H9 (cell line): ENCODE measurements around the gene CISD2. TPM values are rescaled to one million over a fixed set of nuclear protein-coding genes. Genes with fewer than 3 reads are reported as not detected.

Experiments used
- DNase-seq: peaks from one replicate; pipeline ENCODE4 v3.0.0-alpha.2; 2017
- H2AFZ ChIP-seq: one replicate; pipeline ENCODE4 v1.6.1; 2013; ENCODE audit warnings: mild to moderate bottlenecking, low read length, control low read depth, moderate library complexity
- H2AK5ac ChIP-seq: 2 replicates; pipeline ENCODE4 v1.6.1; 2013; ENCODE audit warnings: low read length, control low read depth, mixed read lengths; ENCODE audit not compliant: insufficient read length
- H2BK120ac ChIP-seq: one replicate; pipeline ENCODE4 v1.6.1; 2013; ENCODE audit warnings: low read depth, mild to moderate bottlenecking, low read length, control low read depth, inconsistent platforms; ENCODE audit not compliant: poor library complexity, severe bottlenecking
- H2BK12ac ChIP-seq: 2 replicates; pipeline ENCODE4 v1.6.1; 2013; ENCODE audit warnings: low read length, control low read depth, mixed read lengths, low read depth; ENCODE audit not compliant: insufficient read length
- H2BK15ac ChIP-seq: 2 replicates; pipeline ENCODE4 v1.6.1; 2013; ENCODE audit warnings: low read depth, low read length, control low read depth
- H2BK20ac ChIP-seq: one replicate; pipeline ENCODE4 v1.6.1; 2013; ENCODE audit warnings: low read depth, mild to moderate bottlenecking, low read length, control low read depth, inconsistent platforms; ENCODE audit not compliant: poor library complexity, severe bottlenecking
- H2BK5ac ChIP-seq: 2 replicates; pipeline ENCODE4 v1.6.1; 2013; ENCODE audit warnings: low read length, control low read depth, mixed read lengths; ENCODE audit not compliant: insufficient read length
- H3K14ac ChIP-seq: 2 replicates; pipeline ENCODE4 v1.6.1; 2013; ENCODE audit warnings: low read length, control low read depth; ENCODE audit not compliant: insufficient read depth
- H3K18ac ChIP-seq: 2 replicates; pipeline ENCODE4 v1.6.1; 2013; ENCODE audit warnings: low read depth, mild to moderate bottlenecking, mixed read lengths, low read length, control low read depth; ENCODE audit not compliant: insufficient read length
- H3K23ac ChIP-seq: 2 replicates; pipeline ENCODE4 v1.6.1; 2013; ENCODE audit warnings: low read length, control low read depth, mixed read lengths, low read depth; ENCODE audit not compliant: insufficient read length
- H3K23me2 ChIP-seq: 2 replicates; pipeline ENCODE4 v1.6.1; 2013; ENCODE audit warnings: low read depth, mild to moderate bottlenecking, mixed read lengths, low read length, control low read depth; ENCODE audit not compliant: insufficient read length, poor library complexity, severe bottlenecking
- H3K27ac ChIP-seq: 2 replicates; pipeline ENCODE4 v1.5.1; 2013; ENCODE audit warnings: low read length, control low read depth, mixed read lengths, low read depth; ENCODE audit not compliant: insufficient read length
- H3K27me3 ChIP-seq: 2 replicates; pipeline ENCODE4 v1.6.1; 2013; ENCODE audit warnings: low read length, control low read depth, inconsistent platforms; ENCODE audit not compliant: insufficient read depth
- H3K4ac ChIP-seq: 2 replicates; pipeline ENCODE4 v1.6.1; 2013; ENCODE audit warnings: low read depth, mild to moderate bottlenecking, control low read depth, inconsistent platforms, low read length, moderate library complexity
- H3K4me1 ChIP-seq: 2 replicates; pipeline ENCODE4 v1.6.1; 2013; ENCODE audit warnings: low read length, control low read depth, inconsistent platforms; ENCODE audit not compliant: insufficient read depth
- H3K4me2 ChIP-seq: 2 replicates; pipeline ENCODE4 v1.6.1; 2013; ENCODE audit warnings: low read length, control low read depth, mixed read lengths; ENCODE audit not compliant: insufficient read length, insufficient read depth
- H3K56ac ChIP-seq: 2 replicates; pipeline ENCODE4 v1.6.1; 2013; ENCODE audit warnings: low read depth, mild to moderate bottlenecking, mixed read lengths, low read length, control low read depth; ENCODE audit not compliant: insufficient read length
- H3K79me1 ChIP-seq: 2 replicates; pipeline ENCODE4 v1.6.1; 2013; ENCODE audit warnings: low read depth, mild to moderate bottlenecking, moderate library complexity, low read length, control low read depth, inconsistent platforms; ENCODE audit not compliant: insufficient read depth, poor library complexity, severe bottlenecking
- H3K79me2 ChIP-seq: 2 replicates; pipeline ENCODE4 v1.6.1; 2013; ENCODE audit warnings: low read length, control low read depth, inconsistent platforms; ENCODE audit not compliant: insufficient read depth
- H3K9ac ChIP-seq: 2 replicates; pipeline ENCODE4 v1.6.1; 2013; ENCODE audit warnings: low read length, control low read depth, mixed read lengths; ENCODE audit not compliant: insufficient read length; ENCODE audit errors: extremely low read depth
- H3K9me3 ChIP-seq: one replicate; pipeline ENCODE4 v1.6.1; 2013; ENCODE audit warnings: low read depth, low read length, inconsistent platforms; ENCODE audit not compliant: control insufficient read depth
- H3T11ph ChIP-seq: one replicate; pipeline ENCODE4 v1.6.1; 2013; ENCODE audit warnings: mild to moderate bottlenecking, low read length, control low read depth, inconsistent platforms
- H4K20me1 ChIP-seq: one replicate; pipeline ENCODE4 v1.6.1; 2013; ENCODE audit not compliant: control insufficient read depth, insufficient read length, insufficient read depth
- H4K5ac ChIP-seq: 2 replicates; pipeline ENCODE4 v1.6.1; 2013; ENCODE audit warnings: low read depth, mild to moderate bottlenecking, mixed read lengths, low read length, control low read depth; ENCODE audit not compliant: insufficient read length
- H4K8ac ChIP-seq: replicated peaks from 2 replicates; pipeline ENCODE4 v1.6.1; 2013; ENCODE audit warnings: low read length, control low read depth, mixed read lengths, low read depth; ENCODE audit not compliant: insufficient read length
- H4K91ac ChIP-seq: 2 replicates; pipeline ENCODE4 v1.6.1; 2013; ENCODE audit warnings: low read depth, mild to moderate bottlenecking, moderate library complexity, mixed read lengths, low read length, control low read depth; ENCODE audit not compliant: insufficient read length
- H3K27ac Mint-ChIP-seq, 3 experiments: 2 replicates in 2 of 3; 3 replicates in 1 of 3; pipeline ENCODE4 v1.8.0; 2020 to 2021; ENCODE audit warnings: mixed read lengths in 3 of 3, mild to moderate bottlenecking in 1 of 3, moderate library complexity in 1 of 3
- H3K27me3 Mint-ChIP-seq: 2 replicates; pipeline ENCODE4 v1.8.0; 2021; ENCODE audit warnings: low read depth, mild to moderate bottlenecking, moderate library complexity, mixed read lengths
- H3K36me3 Mint-ChIP-seq, 3 experiments: 2 replicates in 2 of 3; 3 replicates in 1 of 3; pipeline ENCODE4 v1.8.0; 2020 to 2021; ENCODE audit warnings: low read depth in 3 of 3, mixed read lengths in 3 of 3; ENCODE audit not compliant: insufficient read depth in 1 of 3
- H3K4me1 Mint-ChIP-seq, 2 experiments: 2 replicates each; pipeline ENCODE4 v1.8.0; 2020; ENCODE audit warnings: mixed read lengths in 2 of 2
- H3K4me3 Mint-ChIP-seq, 2 experiments: 2 replicates in 1 of 2; 3 replicates in 1 of 2; pipeline ENCODE4 v1.8.0; 2020 to 2021; ENCODE audit warnings: mild to moderate bottlenecking in 2 of 2, mixed read lengths in 2 of 2, moderate library complexity in 1 of 2
- H3K9me3 Mint-ChIP-seq, 2 experiments: 2 replicates in 1 of 2; 3 replicates in 1 of 2; pipeline ENCODE4 v1.8.0; 2020; ENCODE audit warnings: mild to moderate bottlenecking in 2 of 2, mixed read lengths in 2 of 2, moderate library complexity in 1 of 2
- CTCF ChIP-seq: fragments of 200-600 bp; sonication (generic); conservative IDR thresholded peaks from 3 replicates; pipeline ENCODE4 v1.8.0; 2021; ENCODE audit warnings: antibody characterized with exemption, mild to moderate bottlenecking
- WGBS: extraction: QIAGEN DNeasy Blood & Tissue Kit; methylation state at CpG from one replicate; pipeline ENCODE4 v1.1.7; 2013; ENCODE audit warnings: missing lambda C conversion rate, low lambda C conversion rate, mixed read lengths; ENCODE audit not compliant: insufficient read length; ENCODE audit errors: extremely low coverage; 5-methylcytosine and 5-hydroxymethylcytosine counted together
- total RNA-seq: library from RNA; stranded (reverse); gene quantifications from 2 replicates; pipeline ENCODE4 v1.2.1, GENCODE V29; 2021

The CISD2 gene
- total RNA-seq, 1 experiment from 2014 or later = 45.6 TPM

- no peak overlapping the region for H2BK120ac ChIP-seq
- no peak for TF ChIP-seq CTCF
- H2AK5ac ChIP-seq = no peak overlapping the region
- no peak overlapping the region for H4K8ac ChIP-seq
- no peak overlapping the region for H2AFZ ChIP-seq
- peak overlapping the region; percentile 97 for H3K14ac ChIP-seq
- WGBS = no CpG with 5 or more reads among the region's 23 CpGs
- H3K79me1 ChIP-seq = no peaks in the 10 kb centered on the region
- peak overlapping the region; percentile 97 for H3K18ac ChIP-seq
- H3K4me2 ChIP-seq = peak overlapping the region; percentile 93
- H3K23ac ChIP-seq = no peak overlapping the region
- H3K27me3 ChIP-seq = no peaks in the 10 kb centered on the region
- no peaks in the 10 kb centered on the region for H3K9me3 ChIP-seq
- H3K27ac ChIP-seq = peak overlapping the region; percentile 96
- H3K56ac ChIP-seq = peak overlapping the region; percentile 11
- H2BK15ac ChIP-seq = no peak overlapping the region
- peaks cover 2% of the 10 kb centered on the region; the same call in 1 of the 2 replicates for H3K79me2 ChIP-seq
- H4K20me1 ChIP-seq = no peaks in the 10 kb centered on the region
- no peak overlapping the region for H4K91ac ChIP-seq
- H3K27ac Mint-ChIP-seq = peak overlapping the region; percentile 97 to 98 (median 97)
- H3K27me3 Mint-ChIP-seq = no peaks in the 10 kb centered on the region
- H4K5ac ChIP-seq = peak overlapping the region; percentile 72
- no peaks in the 10 kb centered on the region for H3K4me1 ChIP-seq
- peaks cover 7% of the 10 kb centered on the region for H3K23me2 ChIP-seq
- peak overlapping the region; percentile 83 for H2BK5ac ChIP-seq
- H2BK20ac ChIP-seq = no peak overlapping the region
- no peaks in the 10 kb centered on the region; a peak in 2 of 5 replicates for H3K9me3 Mint-ChIP-seq
- peak overlapping the region; percentile 17 for H3T11ph ChIP-seq
- H3K4ac ChIP-seq = no peak overlapping the region; the same call in 1 of the 2 replicates
- peak overlapping the region; percentile 84 for H3K4me3 Mint-ChIP-seq
- no peak for DNase-seq
- peaks cover 8 to 13% (median 12%) of the 10 kb centered on the region in 3 experiments for H3K36me3 Mint-ChIP-seq
- peak overlapping the region; percentile 93 for H3K9ac ChIP-seq
- H3K4me1 Mint-ChIP-seq = peaks cover 37 to 52% of the 10 kb centered on the region in 2 experiments
- H2BK12ac ChIP-seq = no peak overlapping the region
Observed at GRCh38 chr4:102868153-102868780, 525 bp upstream of the CISD2 start.
